Immature natural killer cell (primary cell): ENCODE results near the gene RPP25L. TPM values are rescaled to one million over a fixed set of nuclear protein-coding genes. Genes with fewer than 3 reads are reported as not detected.

ENCODE experiments used
- DNase-seq, 3 donors: peaks; one replicate each; pipeline ENCODE4 v3.0.0; 2022; ENCODE audit warnings: mixed read lengths in 1 of 3
- H3K27ac Mint-ChIP-seq, 6 donors: one replicate each; pipeline ENCODE4 v1.8.0; 2020; ENCODE audit warnings: mixed read lengths in 6 of 6, mild to moderate bottlenecking in 5 of 6, inconsistent platforms in 4 of 6, moderate library complexity in 3 of 6
- H3K27me3 Mint-ChIP-seq, 3 donors: one replicate each; pipeline ENCODE4 v1.8.0; 2020 to 2021; ENCODE audit warnings: low read depth in 3 of 3, mild to moderate bottlenecking in 3 of 3, mixed read lengths in 3 of 3, moderate library complexity in 3 of 3, inconsistent platforms in 1 of 3
- H3K36me3 Mint-ChIP-seq, 3 donors: one replicate each; pipeline ENCODE4 v1.8.0; 2020; ENCODE audit warnings: mixed read lengths in 3 of 3, inconsistent platforms in 2 of 3, mild to moderate bottlenecking in 2 of 3
- H3K4me1 Mint-ChIP-seq, 2 donors: one replicate each; pipeline ENCODE4 v1.8.0; 2020; ENCODE audit warnings: inconsistent platforms in 2 of 2, mild to moderate bottlenecking in 2 of 2, mixed read lengths in 2 of 2, moderate library complexity in 1 of 2
- H3K4me3 Mint-ChIP-seq, 5 donors: one replicate each; pipeline ENCODE4 v1.8.0; 2020; ENCODE audit warnings: mild to moderate bottlenecking in 5 of 5, mixed read lengths in 5 of 5, inconsistent platforms in 3 of 5, moderate library complexity in 3 of 5
- H3K9me3 Mint-ChIP-seq, 6 donors: one replicate each; pipeline ENCODE4 v1.8.0; 2020; ENCODE audit warnings: mild to moderate bottlenecking in 6 of 6, mixed read lengths in 6 of 6, inconsistent platforms in 4 of 6, moderate library complexity in 3 of 6
- polyA plus RNA-seq, 3 donors: library from polyadenylated mRNA; unstranded; fragments of 300-500 nt; fragmentation: Illumina TruSeq; gene quantifications; one replicate each; pipeline ENCODE4 v1.2.3, GENCODE V29; 2021

RPP25L gene
- polyA plus RNA-seq, 3 donors from 2014 or later, result 42.3 to 52.0 (median 43.4) TPM

DNA sequence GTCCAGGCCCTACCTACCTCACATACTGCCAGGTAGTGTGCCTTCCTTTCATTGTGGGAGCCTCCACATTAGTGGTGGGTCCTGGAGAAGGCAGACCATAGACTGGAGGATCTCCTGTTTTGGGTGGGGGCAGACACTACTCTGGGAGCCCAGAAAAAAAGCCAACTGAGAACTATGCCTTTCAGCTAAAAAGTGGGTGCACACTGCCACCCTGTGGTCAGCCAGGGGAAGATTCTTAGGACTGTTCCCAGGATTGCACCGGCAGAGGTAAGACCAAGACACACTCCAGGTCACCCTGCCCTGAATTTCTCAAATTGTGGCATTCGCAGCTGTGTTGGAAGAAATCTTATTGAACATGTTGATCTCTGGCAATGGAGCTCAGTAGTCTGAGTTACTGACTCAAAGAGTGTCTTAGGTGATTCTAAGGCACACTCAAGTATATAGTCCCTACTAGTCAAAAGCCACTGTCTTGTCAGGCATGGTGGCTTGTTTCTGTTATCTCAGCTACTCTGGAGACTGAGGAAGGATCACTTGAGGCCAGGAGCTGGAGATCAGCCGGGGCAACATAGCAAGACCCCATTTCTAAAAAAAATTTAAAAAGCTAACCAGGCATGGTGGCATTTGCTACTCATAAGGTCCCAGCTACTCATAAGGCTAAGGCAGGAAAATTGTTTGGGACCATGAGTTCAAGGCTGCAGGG lies 22.1 kb upstream of the RPP25L start:
- H3K4me1 Mint-ChIP-seq, result peaks cover 37 to 49% of the 10 kb centered on the region in 2 donors
- H3K27ac Mint-ChIP-seq, result peak overlapping the region in 3 of 6 donors; percentile 17 to 37 (median 34)
- H3K9me3 Mint-ChIP-seq, result no peaks in the 10 kb centered on the region
- H3K4me3 Mint-ChIP-seq, result peak overlapping the region in 3 of 5 donors; percentile 6 to 40 (median 29)
- H3K27me3 Mint-ChIP-seq, result peaks cover 1 to 26% (median 14%) of the 10 kb centered on the region in 3 donors
- H3K36me3 Mint-ChIP-seq, result peaks cover 0 to 3% (median 0%) of the 10 kb centered on the region in 3 donors
- peak; percentile 73 to 77 (median 73) for DNase-seq

DNA sequence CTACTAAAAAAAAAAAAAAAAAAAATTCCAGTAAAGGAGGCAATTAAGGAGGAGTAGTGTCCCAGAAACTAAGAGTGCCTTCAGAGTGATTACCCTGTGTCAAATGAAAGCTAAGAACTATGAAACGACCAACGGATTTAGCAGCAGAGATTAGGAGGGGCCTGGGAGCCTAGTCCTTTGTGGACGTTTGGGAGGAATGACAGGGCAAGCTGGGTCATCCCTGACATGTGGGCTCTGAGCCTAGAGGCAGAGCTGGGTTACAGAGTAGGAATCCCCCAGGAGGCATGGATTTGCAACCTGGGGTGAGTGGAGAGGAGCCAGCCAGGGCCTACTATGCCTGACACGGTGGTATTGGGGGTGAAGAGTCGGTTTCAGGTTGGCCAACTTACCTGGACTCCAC lies 21.3 kb upstream of the RPP25L start:
- no peaks in the 10 kb centered on the region for H3K9me3 Mint-ChIP-seq
- H3K36me3 Mint-ChIP-seq, result peaks cover 4 to 8% (median 5%) of the 10 kb centered on the region in 3 donors
- peaks cover 6 to 29% (median 20%) of the 10 kb centered on the region in 3 donors for H3K27me3 Mint-ChIP-seq
- DNase-seq, result no peak
- H3K4me3 Mint-ChIP-seq, result no peak overlapping the region
- H3K27ac Mint-ChIP-seq, result no peak overlapping the region
- H3K4me1 Mint-ChIP-seq, result peaks cover 35 to 48% of the 10 kb centered on the region in 2 donors

DNA sequence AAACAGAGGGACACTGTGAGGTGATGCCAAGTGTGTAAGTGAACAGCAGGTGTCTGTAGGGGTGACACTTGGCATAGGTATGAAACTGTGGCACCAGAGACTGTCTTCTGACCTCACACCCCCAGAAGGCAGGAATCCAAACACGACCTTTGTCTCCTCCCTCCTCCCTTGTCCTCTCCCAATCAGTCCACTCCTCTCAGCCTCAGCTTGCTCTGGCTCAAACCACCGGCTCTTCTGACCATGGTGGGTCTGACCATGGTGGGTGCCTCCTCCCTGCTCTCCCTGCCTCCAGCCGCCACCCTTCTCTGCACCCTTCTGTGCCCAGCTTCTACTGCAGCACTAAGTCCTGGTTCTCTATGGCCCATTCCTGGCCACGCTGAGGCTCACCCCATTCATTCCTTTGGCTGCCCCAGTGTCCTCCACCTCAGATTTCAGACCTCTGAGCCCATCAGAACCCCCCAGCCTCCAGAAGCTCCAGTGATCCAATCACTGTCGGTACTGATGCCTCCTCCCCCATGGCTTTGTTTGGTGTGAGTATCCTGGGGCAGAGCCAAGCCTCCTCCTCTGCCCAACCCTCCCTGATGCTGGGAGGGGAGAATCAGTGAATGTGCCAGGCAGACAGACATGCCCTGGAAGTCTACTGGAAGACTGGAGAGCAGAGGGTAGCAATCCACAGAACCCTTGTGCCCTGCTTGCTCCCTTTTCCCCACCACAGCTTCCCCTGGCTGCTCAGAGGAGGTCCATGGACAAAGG lies 18.7 kb upstream of the RPP25L start:
- peak overlapping the region in 1 of 6 donors; percentile 20 for H3K27ac Mint-ChIP-seq
- no peak for DNase-seq

DNA sequence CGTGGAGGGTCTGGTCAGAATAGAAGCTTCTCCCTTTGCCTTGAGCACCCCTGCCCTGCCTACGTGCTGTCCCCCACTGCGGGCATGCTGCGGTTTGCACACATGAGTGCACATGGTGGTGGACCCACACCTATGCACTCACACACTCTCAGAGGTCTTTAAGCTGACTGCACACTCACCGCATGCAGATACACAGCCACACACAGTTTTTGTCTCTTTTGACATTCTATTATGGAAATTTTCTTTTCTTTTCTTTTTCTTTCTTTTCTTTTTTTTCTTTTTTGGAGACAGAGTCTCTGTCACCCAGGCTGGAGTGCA lies 17.6 kb upstream of the RPP25L start:
- Mint-ChIP-seq H3K27me3 (peaks cover 24 to 36% (median 32%) of the 10 kb centered on the region in 3 donors), H3K4me3 (peak overlapping the region; percentile 73 to 88 (median 83)), H3K9me3 (no peaks in the 10 kb centered on the region), H3K36me3 (peaks cover 4 to 8% (median 5%) of the 10 kb centered on the region in 3 donors), H3K27ac (peak overlapping the region in 1 of 6 donors; percentile 35), H3K4me1 (peaks cover 18 to 24% of the 10 kb centered on the region in 2 donors)
- DNase-seq, result no peak

More for the DNA sequence above, 18.7 kb upstream of the RPP25L start:
- Mint-ChIP-seq H3K4me3 (peak overlapping the region in 4 of 5 donors; percentile 21 to 61 (median 37)), H3K4me1 (peaks cover 20 to 28% of the 10 kb centered on the region in 2 donors), H3K27me3 (peaks cover 19 to 30% (median 28%) of the 10 kb centered on the region in 3 donors), H3K9me3 (no peaks in the 10 kb centered on the region), H3K36me3 (peaks cover 4 to 8% (median 5%) of the 10 kb centered on the region in 3 donors)

DNA sequence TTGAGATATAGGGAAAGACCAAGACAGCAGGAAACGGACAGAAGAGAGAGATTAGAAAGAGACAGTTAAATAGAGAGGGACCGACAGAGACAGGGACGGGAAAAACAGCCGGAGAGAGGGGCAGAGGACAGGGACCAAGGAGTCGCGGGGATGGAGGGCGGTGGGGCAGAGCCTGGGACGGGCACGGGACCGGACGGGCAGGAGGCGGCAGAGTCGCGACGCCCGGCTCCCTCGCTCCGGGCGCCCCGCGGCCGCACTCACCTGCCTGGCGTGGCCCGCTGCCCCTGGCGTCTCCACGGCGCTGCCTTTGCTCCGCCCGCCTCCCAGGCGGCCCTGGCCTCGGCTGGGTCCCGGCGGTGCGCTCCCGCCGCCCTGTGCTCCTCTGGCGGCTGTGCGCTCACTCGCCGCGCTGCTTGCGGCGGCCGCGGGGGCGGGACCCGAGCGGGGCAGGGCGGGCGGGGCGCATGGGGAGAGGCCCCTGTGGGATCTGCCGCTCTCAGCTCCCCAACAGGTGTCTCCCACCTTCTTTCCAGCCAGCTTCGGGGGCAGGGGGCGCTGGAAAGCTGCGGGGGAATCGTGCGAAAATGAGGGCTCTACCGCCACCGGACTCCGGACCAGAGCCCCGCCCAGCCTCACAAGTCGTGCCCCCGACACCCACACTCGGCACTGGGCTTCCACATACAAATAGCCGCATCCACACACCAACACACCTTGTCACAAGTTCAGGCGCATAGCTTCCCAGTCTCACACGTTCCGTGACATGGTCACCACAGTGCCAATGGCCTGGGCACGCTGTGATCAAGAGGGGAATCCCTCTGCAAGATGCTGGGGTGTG lies 17.0 kb upstream of the RPP25L start, which contains the start of gene ARID3C:
Gene ARID3C, minus strand, starts transcription at position 411 of the 835 bp plus-strand sequence. CDS start 1,052 bp downstream, outside the sequence.
- H3K4me3 Mint-ChIP-seq, result peak within 1 kb of the TSS; percentile 82 to 92 (median 88)
- H3K27ac Mint-ChIP-seq, result peak within 1 kb of the TSS in 2 of 6 donors; percentile 35 to 58
- no peaks in the 10 kb centered on the region for H3K9me3 Mint-ChIP-seq
- peaks cover 14 to 19% of the 10 kb centered on the region in 2 donors for H3K4me1 Mint-ChIP-seq
- H3K36me3 Mint-ChIP-seq, result peaks cover 4 to 6% (median 5%) of the 10 kb centered on the region in 3 donors
- peaks cover 26 to 40% (median 34%) of the 10 kb centered on the region in 3 donors for H3K27me3 Mint-ChIP-seq
- peak; percentile 20 to 39 (median 37) for DNase-seq

DNA sequence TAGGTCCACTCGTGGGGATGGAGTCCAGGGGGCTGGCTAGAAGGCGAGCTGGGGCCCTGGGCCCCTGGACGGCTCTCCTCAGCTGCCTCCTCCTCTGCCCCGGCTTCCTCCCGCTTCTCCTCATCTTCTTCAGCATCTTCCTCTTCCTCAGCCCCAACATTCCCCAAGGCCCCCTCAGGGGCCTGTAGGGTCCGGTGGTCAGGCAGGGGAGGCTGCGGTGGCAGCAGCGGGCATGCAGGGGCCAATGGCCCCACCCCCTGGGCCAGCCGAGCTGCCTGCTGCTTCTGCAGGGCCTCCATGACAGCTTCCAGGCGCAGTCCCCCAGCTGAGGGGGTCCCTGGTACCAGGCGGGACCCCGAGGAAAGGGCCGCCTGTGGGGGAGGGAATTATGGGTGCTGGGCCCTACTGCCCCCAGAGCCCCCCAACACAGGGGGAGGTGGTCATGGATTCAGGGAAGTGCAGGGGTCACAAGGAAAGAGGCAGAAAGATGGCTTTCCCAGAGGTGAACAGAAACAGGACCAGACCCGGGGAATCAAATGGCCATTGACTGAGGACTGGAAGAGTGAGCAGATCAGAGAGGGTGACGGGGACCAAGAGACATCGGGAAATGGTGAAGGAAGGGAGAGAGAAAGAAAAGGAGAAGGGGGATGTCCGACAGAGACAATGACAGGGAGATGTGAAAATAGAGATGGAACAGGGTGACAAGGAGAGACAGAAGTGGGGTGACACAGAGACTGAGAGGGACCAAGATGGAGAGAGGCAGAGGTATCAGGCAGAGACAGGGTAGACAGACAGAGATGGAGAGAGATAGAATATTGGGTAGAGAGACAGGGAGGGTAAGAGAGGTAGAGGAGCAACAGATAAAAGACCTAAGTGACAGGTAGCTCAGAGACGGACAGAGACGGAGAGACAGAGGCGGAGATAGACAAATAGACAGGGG lies 16.1 kb upstream of the RPP25L start:
- Mint-ChIP-seq H3K27me3 (peaks cover 30 to 46% (median 37%) of the 10 kb centered on the region in 3 donors), H3K4me1 (peaks cover 16 to 17% of the 10 kb centered on the region in 2 donors), H3K36me3 (peaks cover 4 to 5% (median 5%) of the 10 kb centered on the region in 3 donors), H3K4me3 (peak overlapping the region; percentile 79 to 92 (median 87)), H3K27ac (peak overlapping the region in 2 of 6 donors; percentile 10 to 58), H3K9me3 (peaks cover 0 to 2% (median 0%) of the 10 kb centered on the region in 6 donors)
- no peak for DNase-seq

DNA sequence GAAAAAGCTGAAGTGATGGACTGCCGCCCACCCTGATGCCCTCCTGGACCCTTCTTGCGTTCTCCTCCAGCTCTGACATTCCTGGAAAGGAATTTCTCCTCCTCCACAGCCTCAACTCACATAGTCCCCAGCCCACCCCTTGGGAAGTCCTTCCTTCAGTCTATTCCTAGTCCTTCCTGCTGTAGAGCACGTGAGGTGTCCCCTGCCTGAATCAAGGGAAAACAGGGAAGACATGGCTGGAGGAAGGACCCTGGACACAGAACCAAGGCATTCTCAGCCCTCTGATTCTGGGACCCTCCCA lies 13.2 kb upstream of the RPP25L start:
- H3K27ac Mint-ChIP-seq, result no peak overlapping the region
- H3K4me3 Mint-ChIP-seq, result no peak overlapping the region
- H3K9me3 Mint-ChIP-seq, result peaks cover 0 to 2% (median 0%) of the 10 kb centered on the region in 6 donors
- H3K27me3 Mint-ChIP-seq, result peaks cover 35 to 56% (median 36%) of the 10 kb centered on the region in 3 donors
- H3K36me3 Mint-ChIP-seq, result peaks cover 4 to 5% (median 5%) of the 10 kb centered on the region in 3 donors
- H3K4me1 Mint-ChIP-seq, result peaks cover 26 to 30% of the 10 kb centered on the region in 2 donors
- no peak for DNase-seq

DNA sequence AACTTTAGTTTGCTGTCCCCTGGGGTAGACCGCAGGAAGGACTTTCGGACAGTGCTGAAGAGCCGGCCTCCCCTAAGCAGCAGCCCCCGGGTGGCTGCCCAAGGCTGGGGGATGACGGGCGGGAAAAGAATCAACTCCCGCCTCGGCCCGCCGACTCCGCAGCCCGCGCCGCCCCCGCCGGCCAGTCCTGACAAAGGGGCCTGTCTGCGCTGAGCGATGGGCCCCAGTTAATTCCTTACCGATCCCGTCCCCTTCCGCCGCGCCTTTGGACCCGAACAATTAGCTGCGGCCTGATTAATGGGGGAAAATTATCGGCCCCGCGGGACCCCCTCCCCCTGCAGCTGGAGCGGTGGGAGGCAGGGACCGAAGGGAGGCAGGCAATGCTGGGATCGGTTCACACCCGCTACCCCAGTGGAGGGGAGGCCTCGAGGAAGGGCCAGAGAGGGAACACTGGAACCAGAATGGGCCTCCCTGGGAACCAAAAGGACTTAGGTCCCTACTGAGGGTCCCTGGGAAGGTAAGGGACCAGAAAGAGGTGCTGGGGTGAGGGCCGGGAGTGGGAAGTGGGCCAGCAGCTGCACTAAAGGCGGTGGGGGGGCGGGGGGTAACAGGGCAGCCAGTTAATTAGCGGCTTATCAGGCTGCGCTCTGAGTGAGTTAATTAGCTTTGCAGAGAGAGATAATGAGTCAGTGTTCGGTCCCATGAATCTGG lies 12.7 kb upstream of the RPP25L start:
- Mint-ChIP-seq H3K27me3 (peaks cover 34 to 52% (median 35%) of the 10 kb centered on the region in 3 donors), H3K27ac (no peak overlapping the region), H3K4me1 (peaks cover 31 to 35% of the 10 kb centered on the region in 2 donors), H3K9me3 (peaks cover 0 to 2% (median 0%) of the 10 kb centered on the region in 6 donors), H3K36me3 (peaks cover 4 to 5% (median 5%) of the 10 kb centered on the region in 3 donors), H3K4me3 (no peak overlapping the region)
- no peak for DNase-seq

DNA sequence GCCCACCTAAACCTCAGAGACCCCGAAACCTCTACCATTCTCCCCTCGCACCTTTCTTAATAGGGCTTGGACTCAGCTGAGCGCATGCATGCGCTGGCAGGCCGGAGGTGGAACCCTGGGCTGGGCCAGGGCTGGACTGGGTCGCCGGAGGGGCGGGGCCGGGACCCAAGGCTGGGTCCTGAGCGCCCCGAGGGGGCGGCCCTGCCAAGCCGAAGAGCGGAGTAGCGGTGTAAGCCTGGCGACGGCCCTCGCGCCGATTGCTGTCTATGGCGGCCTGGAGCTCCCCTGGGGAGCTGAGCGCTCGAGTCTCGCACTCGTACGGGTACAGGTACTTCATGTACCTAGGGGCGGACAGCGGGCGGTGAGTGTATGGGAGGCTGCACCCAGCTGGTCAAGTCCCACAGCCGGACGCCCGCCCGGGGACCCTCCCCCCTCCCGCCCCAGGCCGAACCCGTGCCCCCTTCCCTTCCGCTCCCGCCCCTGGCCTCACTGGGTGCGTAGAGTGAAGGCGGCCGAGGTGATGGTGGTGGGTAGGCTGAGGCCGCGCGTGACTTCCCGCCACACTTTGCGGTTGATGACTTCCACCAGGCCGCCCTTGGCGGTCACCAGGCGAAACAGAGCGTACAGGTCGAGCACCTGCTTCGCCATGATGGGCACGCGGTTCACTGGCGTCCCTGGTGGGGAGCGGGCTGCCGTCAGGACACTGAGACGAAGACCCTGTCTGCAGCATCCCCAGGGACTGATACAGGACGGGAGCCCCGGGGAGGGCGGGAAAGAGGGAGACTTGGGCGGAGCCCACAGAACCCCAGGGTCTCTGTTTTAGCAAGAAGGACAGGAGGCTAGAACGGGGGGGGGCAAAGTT lies 11.7 kb upstream of the RPP25L start:
- peaks cover 3 to 4% (median 4%) of the 10 kb centered on the region in 3 donors for H3K36me3 Mint-ChIP-seq
- H3K4me3 Mint-ChIP-seq, result peak overlapping the region in 3 of 5 donors; percentile 21 to 46 (median 34)
- peaks cover 27 to 46% (median 35%) of the 10 kb centered on the region in 3 donors for H3K27me3 Mint-ChIP-seq
- peaks cover 0 to 2% (median 0%) of the 10 kb centered on the region in 6 donors for H3K9me3 Mint-ChIP-seq
- peak; percentile 32 to 44 (median 39) for DNase-seq
- peak overlapping the region in 2 of 6 donors; percentile 70 for H3K27ac Mint-ChIP-seq
- peaks cover 32 to 38% of the 10 kb centered on the region in 2 donors for H3K4me1 Mint-ChIP-seq

DNA sequence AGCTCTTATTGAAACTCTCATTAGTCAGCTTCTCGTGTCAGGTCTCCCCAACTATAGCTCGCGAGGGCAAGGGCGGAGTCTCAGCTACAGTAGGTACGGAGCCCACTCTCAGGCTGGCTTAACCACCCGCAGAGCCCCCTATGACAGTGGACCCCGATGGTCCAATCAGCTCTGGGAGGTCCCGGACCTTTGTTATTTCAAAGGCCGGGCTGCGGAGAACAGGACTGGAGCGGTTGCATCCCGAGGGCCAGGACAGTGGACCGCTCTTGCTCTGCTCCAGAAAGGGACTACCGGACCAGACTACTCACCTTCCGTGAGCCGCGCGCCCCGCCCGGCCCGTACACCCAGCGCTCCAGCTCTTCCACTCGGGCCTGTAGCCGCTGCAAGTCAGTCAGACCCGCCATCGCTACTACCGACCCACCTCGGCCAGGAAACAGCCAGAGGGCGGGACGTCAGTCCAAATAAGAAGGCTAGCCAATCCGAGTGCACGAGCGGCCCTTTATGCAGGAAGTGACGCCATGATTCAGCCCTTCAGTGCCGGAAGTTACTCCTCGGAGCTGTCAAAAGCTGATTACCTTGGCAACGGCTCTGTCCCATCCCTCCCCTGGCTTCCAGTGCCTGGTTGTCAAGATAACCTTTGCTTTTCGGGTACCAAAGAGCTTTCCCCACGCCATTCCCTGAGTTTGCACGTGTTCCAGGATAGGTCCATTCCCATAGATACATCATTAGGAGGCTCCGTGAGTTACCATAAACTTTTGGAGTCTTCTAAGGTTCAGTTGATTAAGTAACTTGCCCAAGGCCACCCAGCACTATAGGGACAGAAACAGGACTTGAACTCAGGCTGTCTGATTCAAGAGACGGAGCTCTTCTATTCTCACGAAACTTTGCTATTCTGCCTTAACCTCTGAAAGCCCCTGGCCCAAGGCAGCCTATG lies 8.4 kb upstream of the RPP25L start, which contains the start of gene DCTN3:
Gene DCTN3, minus strand, starts transcription at position 435 of the 934 bp plus-strand sequence. Its CDS starts 31 bp downstream, at position 404.
- Mint-ChIP-seq H3K4me1 (peaks cover 30 to 32% of the 10 kb centered on the region in 2 donors), H3K4me3 (peak within 1 kb of the TSS; percentile 88 to 98 (median 95)), H3K9me3 (peaks cover 0 to 2% (median 0%) of the 10 kb centered on the region in 6 donors), H3K27me3 (peaks cover 17 to 29% (median 23%) of the 10 kb centered on the region in 3 donors), H3K27ac (peak within 1 kb of the TSS; percentile 91 to 96 (median 94)), H3K36me3 (peaks cover 0 to 18% (median 7%) of the 10 kb centered on the region in 3 donors)
- peak; percentile 92 to 94 (median 93) for DNase-seq
